ENCODE results near the gene MRPS18A.

DNA sequence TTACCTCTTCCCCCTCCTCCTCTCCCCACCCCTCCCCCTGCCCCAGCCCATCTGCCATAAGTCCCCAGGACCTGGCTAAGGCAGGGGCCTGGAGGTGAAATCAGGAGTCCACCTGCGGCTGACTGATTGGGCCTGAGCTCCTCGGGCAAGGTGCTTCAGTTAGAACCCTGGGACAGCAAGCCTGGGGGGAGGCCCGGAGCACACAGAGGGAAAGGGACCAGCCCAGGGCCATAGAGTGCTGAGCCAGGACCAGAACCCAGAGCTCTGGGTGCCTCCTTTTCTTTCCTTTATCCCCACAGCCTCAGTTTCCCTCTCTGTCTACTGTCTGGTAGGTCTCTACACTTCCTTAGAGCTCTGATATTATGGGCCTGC lies 46.7 kb upstream of the MRPS18A start:
- TF ChIP-seq CTCF (IDR thresholded peaks at IDR 0.05) = no peak
- no peak for TF ChIP-seq POLR2A (IDR thresholded peaks at IDR 0.05)
